CD1c-positive myeloid dendritic cell (primary cell): ENCODE data around the gene HGFAC.

Source experiments
- DNase-seq: peaks from one replicate; pipeline ENCODE4 v3.0.0-alpha.2; 2016; ENCODE audit errors: extremely low spot score

HGFAC gene

DNA sequence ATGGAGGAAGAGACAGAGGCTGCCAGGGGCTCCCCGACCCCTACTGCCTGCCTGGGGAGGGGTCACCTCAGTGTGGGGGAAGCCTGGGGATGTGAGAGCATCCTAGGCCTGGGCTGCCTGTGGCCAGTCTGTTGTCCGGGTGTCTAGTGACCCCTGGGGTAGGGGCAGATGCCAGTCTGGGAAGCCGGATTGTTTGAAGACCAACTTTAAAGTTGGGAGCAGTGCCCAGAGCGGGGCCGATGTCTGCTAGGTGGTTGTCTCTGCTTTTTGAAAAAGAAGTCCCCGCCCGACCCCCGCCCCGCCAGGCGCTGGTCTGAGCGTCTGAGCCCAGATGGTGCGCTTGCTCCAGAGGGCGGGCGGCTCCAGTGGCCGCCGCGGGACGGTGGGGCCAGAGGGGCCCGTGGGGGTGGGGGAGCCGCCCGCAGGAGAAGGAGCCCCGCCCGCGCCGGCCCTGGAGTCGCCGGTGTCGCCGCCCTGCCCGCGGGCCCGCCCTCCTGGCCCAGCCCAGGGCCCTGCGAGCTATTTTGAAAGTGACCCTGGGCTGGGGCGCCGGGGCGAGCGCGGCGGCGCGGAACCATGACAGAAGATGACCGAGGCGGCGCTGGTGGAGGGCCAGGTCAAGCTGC is 21.1 kb downstream of the HGFAC start, which contains the start of gene DOK7:
Gene DOK7, plus strand, starts transcription at position 517 of the 626 bp plus-strand sequence. Its CDS starts 70 bp downstream, at position 587.
- peak; percentile 28 for DNase-seq

- DNase-seq: no peak
Observed at GRCh38 chr4:3463556-3464348, 22.0 kb downstream of the HGFAC start.

DNA sequence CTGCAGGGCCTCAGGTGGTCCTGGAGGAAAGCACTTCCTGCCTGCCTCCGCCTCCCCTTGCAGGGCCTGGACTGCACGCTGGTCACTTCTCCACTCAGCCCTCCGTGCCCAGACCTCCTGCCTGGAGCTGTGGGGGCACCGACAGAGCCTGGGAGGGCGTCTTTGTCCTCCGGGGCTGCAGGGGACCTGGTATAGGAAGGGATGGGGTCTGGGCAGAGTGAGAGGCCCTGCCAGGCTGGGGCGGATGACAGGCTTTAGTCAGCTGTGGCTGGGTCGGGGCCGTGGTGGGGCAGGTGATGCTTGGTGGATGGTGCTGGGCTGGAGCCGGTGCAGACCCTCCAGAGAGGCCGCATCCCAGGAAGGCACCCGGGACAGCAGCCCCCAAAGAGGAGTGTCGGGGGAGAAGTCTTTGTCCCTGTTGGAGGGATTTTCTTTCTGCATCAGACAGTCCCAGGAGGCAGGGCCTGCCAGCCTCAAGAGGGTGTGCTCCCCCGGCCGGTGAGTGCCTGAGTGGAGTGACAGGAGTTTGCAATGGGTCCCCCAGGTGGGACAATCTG is 22.7 kb downstream of the HGFAC start:
- no peak for DNase-seq

GRCh38 chr4:3464911-3465697 is 23.3 kb downstream of the HGFAC start:
- DNase-seq: no peak

DNA sequence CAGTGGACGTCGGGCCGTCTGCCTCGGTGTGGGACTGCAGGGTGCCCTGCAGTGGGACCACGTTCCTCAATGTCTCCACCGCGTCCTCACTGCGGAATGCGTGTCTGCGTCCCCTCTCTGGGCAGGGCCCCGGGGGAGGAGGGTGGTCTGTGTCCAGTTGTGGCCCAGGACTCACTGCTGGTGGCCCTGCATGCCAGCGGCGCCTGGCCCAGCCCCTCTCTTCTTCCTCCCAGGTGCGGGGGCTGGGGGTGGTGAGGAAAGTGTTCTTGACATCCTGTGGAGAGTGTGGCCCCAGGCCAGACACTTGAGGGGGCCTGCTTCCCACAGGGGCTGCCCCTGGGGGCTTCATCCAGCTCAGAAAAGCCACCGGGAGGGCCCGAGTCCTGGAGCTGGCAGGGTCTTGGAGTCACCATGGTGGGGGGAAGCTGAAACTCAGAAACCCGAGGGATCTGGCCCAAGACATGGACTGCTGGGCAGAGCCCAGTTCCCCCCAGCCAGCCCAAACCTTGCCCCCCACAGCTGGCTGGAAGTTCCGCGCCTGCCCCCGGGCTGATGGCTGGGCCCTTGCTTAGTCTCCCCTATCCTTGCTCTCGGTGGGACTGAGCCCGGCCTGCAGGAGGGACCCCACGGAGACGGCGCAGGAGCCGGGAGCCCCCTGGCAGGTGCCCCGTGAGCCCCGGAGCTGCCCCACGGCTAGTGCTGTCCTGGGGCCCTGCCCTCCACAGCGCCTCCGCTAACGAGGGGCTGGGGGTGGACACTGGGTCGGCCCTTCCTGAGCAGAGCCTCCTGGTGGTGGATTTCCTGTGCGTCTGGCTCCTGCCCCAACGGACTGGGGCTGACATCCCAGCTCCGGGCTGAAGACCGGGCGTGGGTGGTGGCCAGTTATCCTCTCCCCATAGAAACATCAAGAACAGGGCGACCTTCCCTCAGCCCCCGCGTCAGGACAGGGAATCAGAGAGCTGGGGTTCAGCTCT is 24.2 kb downstream of the HGFAC start:
- no peak for DNase-seq

DNA sequence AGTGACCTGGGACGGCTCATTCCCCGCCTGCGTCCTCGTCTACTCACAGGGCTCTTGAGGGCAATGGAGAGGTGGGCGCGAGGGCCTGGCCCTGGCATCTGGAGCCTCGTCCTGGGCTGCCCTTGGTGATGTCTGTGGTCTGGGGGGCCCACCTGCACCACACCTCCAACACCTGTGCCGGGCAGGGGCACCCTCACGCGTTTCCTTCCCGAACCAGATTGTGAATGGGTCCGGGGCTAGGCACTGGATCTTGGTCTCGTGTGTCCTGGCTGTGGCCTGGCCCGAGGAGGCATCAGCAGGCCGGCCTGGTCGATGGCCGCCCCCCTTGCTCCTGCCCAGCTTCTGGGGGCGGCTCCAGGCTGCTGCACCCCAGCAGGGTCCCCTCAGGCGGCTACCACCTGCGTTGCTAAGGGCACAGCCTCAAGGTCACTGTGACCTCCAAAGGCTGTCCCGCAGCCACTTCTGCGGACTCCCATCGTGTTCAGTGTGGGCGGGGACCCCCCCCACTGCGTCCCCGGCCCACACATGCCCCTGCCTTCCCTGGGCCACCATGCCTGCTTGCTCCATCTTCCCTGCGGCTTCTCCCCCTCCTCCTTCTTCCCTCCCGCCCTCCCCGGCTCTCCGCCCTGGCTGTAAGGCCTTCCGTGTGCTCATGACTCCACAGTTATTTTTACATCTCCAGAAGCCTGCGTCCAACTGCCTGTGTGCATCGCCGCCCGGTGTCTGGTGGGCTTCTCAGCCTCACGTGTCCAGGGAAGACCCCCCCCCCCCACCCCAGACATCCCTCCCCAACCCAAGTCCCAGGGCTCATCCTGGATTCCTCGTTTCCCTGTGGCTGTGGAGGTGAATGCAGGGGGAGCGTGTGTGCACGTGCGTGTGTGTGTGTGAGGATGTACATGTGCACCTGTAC is 25.2 kb downstream of the HGFAC start:
- no peak for DNase-seq

GRCh38 chr4:3467601-3468031 is 25.8 kb downstream of the HGFAC start:
- no peak for DNase-seq

DNA sequence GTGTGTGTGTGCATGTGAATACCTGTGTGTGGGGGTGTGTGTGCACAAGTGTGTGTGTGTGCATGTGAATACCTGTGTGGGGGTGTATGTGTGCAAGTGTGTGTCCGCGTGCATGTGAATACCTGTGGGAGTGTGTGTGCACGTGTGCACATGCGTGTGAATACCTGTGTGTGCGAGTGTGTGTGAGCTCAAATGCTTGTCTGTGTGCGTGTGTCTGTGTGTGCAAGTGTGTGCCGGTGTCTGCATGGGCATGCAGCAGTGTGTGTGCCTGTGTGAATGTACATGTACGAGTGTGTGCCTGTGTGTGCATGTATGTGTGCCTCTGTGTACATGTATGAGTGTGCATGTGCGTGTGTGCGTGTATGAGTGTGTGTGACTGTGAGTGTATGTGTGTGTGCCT is 26.4 kb downstream of the HGFAC start:
- DNase-seq: no peak

GRCh38 chr4:3468804-3469203 is 27.0 kb downstream of the HGFAC start:
- DNase-seq: no peak

GRCh38 chr4:3469386-3470243 is 27.8 kb downstream of the HGFAC start:
- no peak for DNase-seq

GRCh38 chr4:3470244-3471097 is 28.7 kb downstream of the HGFAC start:
- DNase-seq: no peak

GRCh38 chr4:3471098-3471760 is 29.5 kb downstream of the HGFAC start:
- DNase-seq: no peak

DNA sequence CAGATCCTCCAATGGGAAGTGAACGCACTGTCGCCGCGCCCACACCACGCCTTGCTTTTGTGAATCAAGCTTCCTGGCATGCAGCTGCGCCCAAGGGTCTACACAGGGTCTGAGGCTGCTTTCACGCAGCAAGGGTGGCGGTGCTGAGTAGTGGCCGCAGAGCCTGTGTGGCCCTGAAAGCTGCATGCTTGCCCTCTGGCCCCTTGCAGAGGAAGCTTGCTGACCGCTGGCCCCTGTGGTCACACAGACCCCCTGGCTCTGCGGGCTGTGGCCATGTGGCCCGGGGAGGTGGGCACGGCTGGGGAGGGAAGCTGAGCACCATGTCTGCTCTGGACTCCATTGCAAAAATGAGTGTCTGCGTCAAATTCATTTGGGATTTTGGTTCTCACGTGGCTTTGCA is 30.1 kb downstream of the HGFAC start:
- DNase-seq: no peak

- no peak for DNase-seq
Observed at GRCh38 chr4:3472411-3473141, 30.8 kb downstream of the HGFAC start.

DNA sequence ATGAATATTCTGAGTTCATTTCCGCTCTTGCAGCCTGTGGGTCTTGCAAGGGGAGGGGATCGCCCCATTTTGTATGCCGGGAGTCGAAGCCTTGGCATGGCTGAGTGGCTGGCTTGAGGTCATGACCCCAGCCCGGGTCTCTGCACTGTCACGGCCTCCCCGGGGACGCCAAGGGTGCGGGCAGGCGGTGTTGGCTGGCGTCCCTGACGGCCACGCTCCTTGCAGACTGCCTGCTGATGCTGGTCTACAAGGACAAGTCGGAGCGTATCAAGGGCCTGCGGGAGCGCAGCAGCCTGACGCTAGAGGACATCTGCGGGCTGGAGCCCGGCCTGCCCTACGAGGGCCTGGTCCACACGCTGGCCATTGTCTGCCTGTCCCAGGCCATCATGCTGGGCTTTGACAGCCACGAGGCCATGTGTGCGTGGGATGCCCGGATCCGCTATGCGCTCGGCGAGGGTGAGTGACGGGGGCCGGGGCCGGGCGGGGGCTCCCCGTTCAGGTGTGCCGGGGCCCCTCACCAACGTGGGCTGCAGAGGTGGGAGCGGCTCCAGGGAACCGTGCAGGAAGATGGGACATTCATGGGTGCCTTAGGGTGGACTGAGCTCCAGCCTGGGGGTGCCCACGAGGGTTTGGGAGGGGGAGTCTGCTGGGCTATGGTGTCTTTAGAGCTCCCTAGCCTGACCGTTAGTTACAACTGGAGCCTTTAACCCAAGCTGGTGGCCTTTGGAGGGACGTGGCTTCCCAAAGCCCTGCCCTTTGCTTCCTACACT is 31.6 kb downstream of the HGFAC start:
- DNase-seq: no peak
